GM23338 (cell line): ENCODE data around the gene ZSWIM3. TPM values are rescaled to one million over a fixed set of nuclear protein-coding genes. Genes with fewer than 3 reads are reported as not detected.

Experiments used
- ATAC-seq: fragments of 200-7000 bp; cut with Tn5 transposase; 3 replicates; pipeline ENCODE4 v1.9.1; 2020
- DNase-seq: peaks from one replicate; pipeline ENCODE4 v3.0.0-alpha.2; 2015; ENCODE audit warnings: low spot score
- H2AFZ ChIP-seq: fragments of 200-600 bp; sonication (generic); 2 replicates; pipeline ENCODE4 v1.8.0; 2016; ENCODE audit warnings: antibody characterized with exemption, mild to moderate bottlenecking, moderate library complexity
- H3F3A ChIP-seq: fragments of 200-600 bp; sonication (generic); replicated peaks from 2 replicates; pipeline ENCODE4 v1.8.0; 2017; ENCODE audit warnings: antibody characterized with exemption, mixed run types, low read depth
- H3K27ac ChIP-seq: fragments of 200-600 bp; sonication (generic); 2 replicates; pipeline ENCODE4 v1.6.1; 2016; ENCODE audit warnings: low read depth
- H3K27me3 ChIP-seq: fragments of 200-600 bp; sonication (generic); 2 replicates; pipeline ENCODE4 v1.8.0; 2016; ENCODE audit warnings: mild to moderate bottlenecking, mixed run types, moderate library complexity; ENCODE audit not compliant: insufficient read depth
- H3K36me3 ChIP-seq: fragments of 200-600 bp; sonication (generic); 2 replicates; pipeline ENCODE4 v1.8.0; 2016; ENCODE audit warnings: mild to moderate bottlenecking; ENCODE audit not compliant: insufficient read depth
- H3K4me1 ChIP-seq: fragments of 200-600 bp; sonication (generic); 2 replicates; pipeline ENCODE4 v1.8.0; 2016; ENCODE audit warnings: mild to moderate bottlenecking, moderate library complexity; ENCODE audit not compliant: insufficient read depth
- H3K4me2 ChIP-seq: fragments of 200-600 bp; sonication (generic); 2 replicates; pipeline ENCODE4 v1.7.1; 2017; ENCODE audit warnings: mixed run types
- H3K4me3 ChIP-seq: fragments of 200-600 bp; sonication (generic); 2 replicates; pipeline ENCODE4 v1.6.1; 2016; ENCODE audit warnings: mixed run types
- H3K79me2 ChIP-seq: fragments of 200-600 bp; sonication (generic); replicated peaks from 2 replicates; pipeline ENCODE4 v1.8.0; 2017; ENCODE audit warnings: mild to moderate bottlenecking; ENCODE audit not compliant: insufficient read depth
- H3K9me2 ChIP-seq: fragments of 200-600 bp; sonication (generic); 2 replicates; pipeline ENCODE4 v1.8.0; 2017; ENCODE audit not compliant: insufficient read depth
- H4K20me1 ChIP-seq: fragments of 200-600 bp; sonication (generic); replicated peaks from 2 replicates; pipeline ENCODE4 v1.8.0; 2017; ENCODE audit warnings: mild to moderate bottlenecking; ENCODE audit not compliant: insufficient read depth
- H3K27ac Mint-ChIP-seq: 2 replicates; pipeline ENCODE4 v1.8.0; 2020; ENCODE audit warnings: inconsistent platforms, mild to moderate bottlenecking, moderate library complexity, mixed read lengths
- H3K27me3 Mint-ChIP-seq: 3 replicates; pipeline ENCODE4 v1.8.0; 2022; ENCODE audit warnings: low read depth, mild to moderate bottlenecking, moderate library complexity, mixed read lengths, inconsistent platforms; ENCODE audit not compliant: insufficient read depth, poor library complexity
- H3K36me3 Mint-ChIP-seq: 3 replicates; pipeline ENCODE4 v1.8.0; 2021; ENCODE audit warnings: low read depth, mild to moderate bottlenecking, inconsistent platforms, moderate library complexity, mixed read lengths
- H3K4me1 Mint-ChIP-seq: 3 replicates; pipeline ENCODE4 v1.8.0; 2020; ENCODE audit warnings: mild to moderate bottlenecking, inconsistent platforms, mixed read lengths
- H3K4me3 Mint-ChIP-seq: 3 replicates; pipeline ENCODE4 v1.8.0; 2021; ENCODE audit warnings: moderate library complexity, mild to moderate bottlenecking, inconsistent platforms, mixed read lengths
- H3K9me3 Mint-ChIP-seq: 3 replicates; pipeline ENCODE4 v1.8.0; 2020; ENCODE audit warnings: moderate library complexity, mild to moderate bottlenecking, inconsistent platforms, mixed read lengths
- CREB1 ChIP-seq: fragments of 250-450 bp; sonication (Bioruptor Pico); IDR thresholded peaks from 2 replicates; pipeline ENCODE4 v1.5.0; 2020; ENCODE audit warnings: low read depth, mild to moderate bottlenecking, moderate library complexity
- CTCF ChIP-seq, 2 experiments: fragments of 200-600 bp in 1 of 2; sonication (generic) in 1 of 2; conservative IDR thresholded peaks; 2 replicates each; pipeline versions ENCODE4 v1.5.1 to v1.6.1; 2016 to 2017; ENCODE audit warnings: antibody characterized with exemption in 2 of 2, low read depth in 2 of 2, mild to moderate bottlenecking in 2 of 2, moderate library complexity in 1 of 2
- EZH2 ChIP-seq: fragments of 200-600 bp; sonication (generic); IDR thresholded peaks from one replicate; pipeline ENCODE4 v1.8.0; 2017; ENCODE audit warnings: antibody characterized with exemption, mild to moderate bottlenecking, low read depth; ENCODE audit not compliant: unreplicated experiment
- EZH2phosphoT487 ChIP-seq: fragments of 200-600 bp; sonication (generic); IDR thresholded peaks from one replicate; pipeline ENCODE4 v1.8.1; 2018; ENCODE audit warnings: antibody characterized with exemption; ENCODE audit not compliant: unreplicated experiment
- JUNB ChIP-seq: IDR thresholded peaks from one replicate; pipeline ENCODE4 v1.6.1; 2016; ENCODE audit warnings: antibody characterized with exemption; ENCODE audit not compliant: unreplicated experiment
- NANOG ChIP-seq: IDR thresholded peaks from 2 replicates; pipeline ENCODE4 v1.6.1; 2016; ENCODE audit warnings: antibody characterized with exemption, borderline replicate concordance
- POLR2AphosphoS5 ChIP-seq: IDR thresholded peaks from 2 replicates; pipeline ENCODE4 v1.6.1; 2016; ENCODE audit warnings: antibody characterized with exemption, low read depth
- REST ChIP-seq: IDR thresholded peaks from one replicate; pipeline ENCODE4 v1.6.1; 2018; ENCODE audit warnings: antibody characterized with exemption; ENCODE audit not compliant: unreplicated experiment
- STAT1 ChIP-seq: IDR thresholded peaks from one replicate; pipeline ENCODE4 v1.6.1; 2016; ENCODE audit warnings: antibody characterized with exemption; ENCODE audit not compliant: unreplicated experiment
- ZNF114 ChIP-seq: fragments of 250-450 bp; sonication (Bioruptor Pico); IDR thresholded peaks from 2 replicates; pipeline ENCODE4 v1.5.0; 2020; ENCODE audit warnings: mild to moderate bottlenecking, moderate library complexity
- ZNF331 ChIP-seq: fragments of 250-450 bp; sonication (Bioruptor Pico); IDR thresholded peaks from 2 replicates; pipeline ENCODE4 v1.5.0; 2020; ENCODE audit warnings: low read depth, mild to moderate bottlenecking, moderate library complexity
- ZNF462 ChIP-seq: fragments of 250-450 bp; sonication (Bioruptor Pico); IDR thresholded peaks from 2 replicates; pipeline ENCODE4 v1.5.0; 2020; ENCODE audit warnings: mild to moderate bottlenecking, moderate library complexity
- polyA plus RNA-seq: library from polyadenylated mRNA; unstranded; fragments of >200 nt; fragmentation: Nextera tagmentation; extraction: Ambion mirVana; gene quantifications from 2 replicates; pipeline ENCODE4 v1.2.1, GENCODE V29; 2016
- total RNA-seq: library from RNA; depleted of rRNA; stranded (reverse); fragments of >200 nt; shearing (Covaris generic); gene quantifications from 2 replicates; pipeline ENCODE4 v1.2.3, GENCODE V29; 2014
- TF ChIP-seq, protein P1 (sequence below): IDR thresholded peaks from 2 replicates; pipeline ENCODE4 v1.6.1; 2016; ENCODE audit warnings: antibody characterized with exemption

The ZSWIM3 gene
- total and polyA plus RNA-seq, 2 experiments from 2014 or later: 2.0 to 8.2 TPM

- ATAC-seq (no peak), DNase-seq (no peak)
- Histone ChIP-seq H3F3A (peaks cover 12% of the 10 kb centered on the region), H3K4me3 (no peak overlapping the region), H2AFZ (no peak overlapping the region), H4K20me1 (peaks cover 7% of the 10 kb centered on the region), H3K27me3 (no peaks in the 10 kb centered on the region), H3K79me2 (no peaks in the 10 kb centered on the region), H3K36me3 (peaks cover 15% of the 10 kb centered on the region; the same call in 1 of the 2 replicates), H3K4me1 (no peaks in the 10 kb centered on the region; the same call in 1 of the 2 replicates), H3K4me2 (no peak overlapping the region), H3K9me2 (no peaks in the 10 kb centered on the region), H3K27ac (no peak overlapping the region)
- peaks cover 33% of the 10 kb centered on the region for H3K36me3 Mint-ChIP-seq
- peaks cover 7% of the 10 kb centered on the region for H3K27me3 Mint-ChIP-seq
- no peak for TF ChIP-seq STAT1
- no peak for TF ChIP-seq ZNF331 (CRISPR knock-in tag)
- TF ChIP-seq ZNF462 (CRISPR knock-in tag): no peak
- TF ChIP-seq EZH2phosphoT487: no peak
- no peak for TF ChIP-seq ZNF114 (CRISPR knock-in tag)
- no peak for TF ChIP-seq REST
- no peak for TF ChIP-seq EZH2
- TF ChIP-seq JUNB: no peak
- TF ChIP-seq, protein P1, sequence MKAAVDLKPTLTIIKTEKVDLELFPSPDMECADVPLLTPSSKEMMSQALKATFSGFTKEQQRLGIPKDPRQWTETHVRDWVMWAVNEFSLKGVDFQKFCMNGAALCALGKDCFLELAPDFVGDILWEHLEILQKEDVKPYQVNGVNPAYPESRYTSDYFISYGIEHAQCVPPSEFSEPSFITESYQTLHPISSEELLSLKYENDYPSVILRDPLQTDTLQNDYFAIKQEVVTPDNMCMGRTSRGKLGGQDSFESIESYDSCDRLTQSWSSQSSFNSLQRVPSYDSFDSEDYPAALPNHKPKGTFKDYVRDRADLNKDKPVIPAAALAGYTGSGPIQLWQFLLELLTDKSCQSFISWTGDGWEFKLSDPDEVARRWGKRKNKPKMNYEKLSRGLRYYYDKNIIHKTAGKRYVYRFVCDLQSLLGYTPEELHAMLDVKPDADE: no peak
- no peak for TF ChIP-seq POLR2AphosphoS5
- TF ChIP-seq CTCF (conservative IDR thresholded peaks at IDR 0.05; ENCODE audit: low read depth in 2 of 2): no peak
- TF ChIP-seq NANOG: no peak
- no peak for TF ChIP-seq CREB1 (CRISPR knock-in tag)
- H3K4me3 Mint-ChIP-seq: no peak overlapping the region
- no peaks in the 10 kb centered on the region for H3K9me3 Mint-ChIP-seq
- H3K27ac Mint-ChIP-seq: no peak overlapping the region
- H3K4me1 Mint-ChIP-seq: no peaks in the 10 kb centered on the region
Measured at GRCh38 chr20:45841407-45842129, 15.8 kb upstream of the ZSWIM3 start.
